Forelimb muscle (tissue), 1 donor: ENCODE measurements around the gene SAMD4B. TPM values are rescaled to one million over a fixed set of nuclear protein-coding genes. Genes with fewer than 3 reads are reported as not detected.

ENCODE experiments used
- DNase-seq: peaks from one replicate; pipeline ENCODE4 v3.0.0-alpha.2; 2013; ENCODE audit warnings: low read depth
- polyA plus RNA-seq: library from polyadenylated mRNA; unstranded; fragments of 120-200 nt; gene quantifications from one replicate; pipeline ENCODE4 v1.2.1, GENCODE V29; 2013; ENCODE audit not compliant: insufficient read length

The SAMD4B gene
- polyA plus RNA-seq, 1 donor = 79.3 TPM

GRCh38 chr19:39409208-39410016 lies 67.2 kb downstream of the SAMD4B start:
- no peak for DNase-seq

GRCh38 chr19:39410017-39410830 lies 68.0 kb downstream of the SAMD4B start:
- no peak for DNase-seq

DNA sequence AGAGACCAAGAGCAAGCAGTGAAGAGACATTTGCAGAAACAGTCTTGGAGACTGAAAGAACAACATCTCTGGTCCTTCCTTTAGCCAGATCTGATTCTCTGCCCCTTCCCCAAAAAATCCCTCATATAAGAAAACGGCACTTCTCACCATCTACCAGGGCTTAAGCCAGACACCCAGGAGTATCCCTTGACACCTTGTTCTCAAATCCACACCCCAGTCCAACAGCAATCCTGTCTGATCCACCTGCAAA lies 68.5 kb downstream of the SAMD4B start:
- no peak for DNase-seq

DNA sequence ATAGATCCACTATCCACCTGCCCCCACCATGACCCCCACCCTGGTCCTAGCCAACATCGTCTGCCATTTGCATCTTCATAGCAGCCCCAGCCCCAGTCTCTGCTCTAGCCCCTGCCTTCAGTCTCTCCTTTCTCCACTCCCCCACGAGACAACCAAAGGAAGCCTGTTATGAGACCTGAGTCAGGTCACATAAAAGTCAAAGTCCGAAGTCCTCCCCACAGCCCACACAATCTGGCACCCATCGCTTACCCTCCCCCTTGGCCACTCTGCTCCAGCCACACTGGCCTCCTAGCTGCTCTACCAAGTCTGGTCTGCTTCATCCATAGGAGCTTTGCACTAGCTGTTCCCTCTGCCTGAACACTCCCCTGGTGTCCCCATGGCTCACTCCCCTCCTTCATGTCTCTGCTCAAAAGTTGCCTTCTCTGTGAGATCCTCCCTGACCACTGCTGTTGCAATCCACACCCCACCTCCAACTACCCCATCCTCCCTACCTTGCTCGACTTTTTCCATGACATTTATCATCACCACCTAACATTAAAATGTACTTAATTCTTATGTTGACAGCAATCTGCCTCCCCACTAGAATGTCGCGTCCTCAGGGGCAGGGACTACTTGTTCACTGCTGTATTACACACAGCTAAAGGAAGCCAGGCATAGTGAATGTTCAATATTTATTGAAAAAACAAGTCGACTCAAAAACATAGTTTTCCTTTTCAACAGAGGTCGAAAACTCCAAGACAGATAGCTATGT lies 69.0 kb downstream of the SAMD4B start:
- DNase-seq = no peak

- peak; percentile 85 for DNase-seq
Observed at GRCh38 chr19:39411832-39412099, 69.5 kb downstream of the SAMD4B start.

GRCh38 chr19:39412100-39412866 lies 70.1 kb downstream of the SAMD4B start, which contains the start of gene PLEKHG2:
PLEKHG2 (plus strand) TSS chr19:39412669; CDS start chr19:39414087, 1,418 bp downstream.
- DNase-seq = peak; percentile 100

GRCh38 chr19:39412867-39413271 lies 70.6 kb downstream of the SAMD4B start:
- DNase-seq = no peak

GRCh38 chr19:39413272-39413910 lies 71.2 kb downstream of the SAMD4B start:
- DNase-seq = no peak

GRCh38 chr19:39413911-39414608 lies 71.8 kb downstream of the SAMD4B start:
- DNase-seq = no peak

GRCh38 chr19:39415111-39416046 lies 73.2 kb downstream of the SAMD4B start:
- no peak for DNase-seq

DNA sequence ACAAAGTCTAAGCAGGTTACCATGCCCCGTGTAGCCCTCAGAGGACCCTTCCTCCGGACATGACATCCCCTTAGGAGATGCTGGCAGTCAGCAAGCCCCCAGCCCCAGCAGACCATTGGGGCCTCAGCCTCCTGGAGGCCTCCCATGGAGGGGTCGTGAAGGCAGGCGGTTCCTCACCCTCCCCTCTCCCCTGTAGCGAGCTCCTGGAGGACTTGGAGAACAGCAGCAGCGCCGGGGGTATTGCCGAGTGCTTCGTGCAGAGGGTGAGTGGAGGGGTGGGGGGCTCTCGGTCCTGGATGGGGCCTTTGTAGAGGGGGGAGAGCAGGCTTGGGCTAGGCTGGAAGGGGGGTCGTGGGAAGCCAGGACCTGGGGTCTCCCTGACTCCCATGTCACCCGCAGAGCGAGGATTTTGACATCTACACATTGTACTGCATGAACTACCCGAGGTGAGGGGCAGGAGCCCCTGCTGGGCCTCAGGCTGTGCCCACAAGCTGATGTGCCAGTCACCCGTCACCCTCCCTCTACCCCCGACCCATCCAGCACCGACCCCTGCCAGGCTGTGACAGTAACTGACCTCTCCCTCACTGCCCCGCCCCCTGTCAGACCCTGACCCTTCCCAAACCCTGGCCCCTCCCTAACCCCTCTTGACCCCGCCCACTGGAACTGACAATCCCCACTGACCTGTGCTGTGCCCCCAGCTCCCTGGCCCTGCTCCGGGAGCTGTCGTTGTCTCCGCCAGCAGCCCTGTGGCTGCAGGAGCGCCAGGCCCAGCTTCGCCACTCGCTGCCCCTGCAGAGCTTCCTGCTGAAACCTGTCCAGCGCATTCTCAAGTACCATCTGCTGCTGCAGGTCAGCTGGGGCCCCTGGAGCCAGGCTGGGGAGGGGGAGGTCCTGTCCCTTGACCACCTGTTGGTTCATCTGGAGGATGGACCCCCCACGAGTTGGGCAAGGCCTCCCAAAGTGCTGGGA lies 74.2 kb downstream of the SAMD4B start:
- no peak for DNase-seq

- DNase-seq = no peak
Observed at GRCh38 chr19:39417463-39418181, 75.4 kb downstream of the SAMD4B start.

GRCh38 chr19:39419003-39419402 lies 76.8 kb downstream of the SAMD4B start:
- DNase-seq = no peak

- no peak for DNase-seq
Observed at GRCh38 chr19:39420769-39421168, 78.5 kb downstream of the SAMD4B start.

DNA sequence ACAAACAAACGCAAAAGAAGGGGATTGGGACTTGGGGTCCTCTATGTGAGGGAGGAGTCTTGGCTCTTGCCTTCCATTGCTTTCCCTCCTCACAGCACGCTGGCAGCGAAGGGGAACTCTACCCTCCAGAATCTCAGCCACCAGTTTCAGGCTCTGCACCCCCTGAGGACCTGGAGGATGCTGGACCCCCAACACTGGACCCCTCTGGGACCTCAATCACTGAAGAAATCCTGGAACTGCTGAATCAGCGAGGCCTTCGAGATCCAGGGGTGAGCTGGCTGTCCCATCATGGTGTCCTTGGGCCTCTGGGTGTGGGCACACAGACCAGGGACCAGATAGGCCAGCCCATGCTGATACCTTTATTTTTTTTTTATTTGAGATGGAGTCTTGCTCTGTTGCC lies 79.8 kb downstream of the SAMD4B start:
- no peak for DNase-seq

DNA sequence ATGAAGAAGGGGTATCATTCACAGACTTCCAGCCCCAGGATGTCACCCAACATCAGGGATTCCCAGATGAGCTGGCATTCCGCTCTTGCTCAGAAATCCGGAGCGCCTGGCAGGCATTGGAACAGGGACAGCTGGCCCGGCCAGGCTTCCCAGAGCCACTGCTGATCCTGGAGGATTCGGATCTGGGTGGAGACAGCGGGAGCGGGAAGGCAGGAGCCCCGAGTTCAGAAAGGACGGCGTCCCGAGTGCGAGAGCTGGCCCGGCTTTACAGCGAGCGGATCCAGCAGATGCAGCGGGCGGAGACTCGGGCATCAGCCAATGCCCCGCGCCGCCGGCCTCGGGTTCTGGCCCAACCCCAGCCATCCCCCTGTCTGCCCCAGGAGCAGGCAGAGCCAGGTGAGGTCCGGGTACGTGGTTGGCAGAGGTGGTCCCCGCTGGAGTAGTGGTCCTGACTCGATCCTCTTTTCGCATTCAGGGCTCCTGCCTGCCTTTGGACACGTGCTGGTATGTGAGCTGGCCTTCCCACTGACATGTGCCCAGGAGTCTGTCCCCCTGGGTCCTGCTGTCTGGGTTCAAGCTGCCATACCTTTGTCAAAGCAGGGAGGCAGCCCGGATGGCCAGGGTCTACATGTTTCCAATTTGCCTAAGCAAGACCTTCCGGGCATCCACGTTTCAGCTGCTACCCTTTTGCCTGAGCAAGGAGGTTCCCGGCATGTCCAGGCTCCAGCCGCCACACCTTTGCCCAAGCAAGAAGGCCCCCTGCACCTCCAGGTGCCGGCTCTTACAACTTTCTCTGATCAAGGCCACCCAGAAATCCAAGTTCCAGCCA lies 81.3 kb downstream of the SAMD4B start:
- no peak for DNase-seq

DNA sequence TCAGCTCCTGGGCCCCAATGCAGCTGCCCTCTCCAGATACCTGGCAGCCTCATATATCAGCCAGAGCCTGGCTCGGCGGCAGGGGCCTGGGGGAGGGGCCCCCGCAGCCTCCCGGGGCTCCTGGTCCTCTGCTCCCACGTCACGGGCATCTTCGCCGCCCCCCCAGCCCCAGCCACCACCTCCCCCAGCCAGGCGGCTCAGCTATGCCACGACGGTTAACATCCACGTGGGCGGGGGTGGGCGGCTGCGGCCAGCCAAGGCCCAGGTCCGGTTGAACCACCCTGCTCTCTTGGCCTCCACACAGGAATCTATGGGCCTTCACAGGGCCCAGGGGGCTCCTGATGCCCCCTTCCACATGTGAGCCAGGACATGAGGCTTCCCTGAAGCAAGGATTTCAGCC lies 82.7 kb downstream of the SAMD4B start:
- no peak for DNase-seq
